Measurements from ENCODE around the gene SPX.

Gene SPX

GRCh38 chr12:21576431-21576830 lies 50.3 kb downstream of the SPX start:
- H3K36me3 ChIP-seq (ENCODE audit: insufficient read depth, low read length) = no peaks in the 10 kb centered on the region
- H3K9ac ChIP-seq (ENCODE audit: insufficient read length) = no peak overlapping the region
- no peaks in the 10 kb centered on the region for H3K9me3 ChIP-seq (ENCODE audit: low read depth, low read length)
- H3K27ac ChIP-seq = no peak overlapping the region
- H3K4me3 ChIP-seq = no peak overlapping the region
- TF ChIP-seq POLR2AphosphoS5 (IDR thresholded peaks at IDR 0.05; ENCODE audit: borderline replicate concordance, low read depth, low read length) = no peak
- no peak for TF ChIP-seq FOXP2 (optimal IDR thresholded peaks at IDR 0.05; ENCODE audit: control extremely low read depth, extremely low read length, insufficient read depth)
- no peak for TF ChIP-seq EZH2 (IDR thresholded peaks at IDR 0.05)
- DNase-seq (ENCODE audit: low read depth, low spot score) = no peak

- Histone ChIP-seq H3K36me3 (ENCODE audit: insufficient read depth, low read length) (no peaks in the 10 kb centered on the region), H3K27ac (no peak overlapping the region), H3K4me3 (no peak overlapping the region), H3K9ac (ENCODE audit: insufficient read length) (no peak overlapping the region), H3K9me3 (ENCODE audit: low read depth, low read length) (no peaks in the 10 kb centered on the region)
- no peak for DNase-seq (ENCODE audit: low read depth, low spot score)
- TF ChIP-seq POLR2AphosphoS5 (IDR thresholded peaks at IDR 0.05; ENCODE audit: borderline replicate concordance, low read depth, low read length) (no peak), EZH2 (IDR thresholded peaks at IDR 0.05) (no peak), FOXP2 (optimal IDR thresholded peaks at IDR 0.05; ENCODE audit: control extremely low read depth, extremely low read length, insufficient read depth) (no peak)
Observed at GRCh38 chr12:21577516-21577915, 51.4 kb downstream of the SPX start.

GRCh38 chr12:21580748-21581516 lies 54.8 kb downstream of the SPX start:
- Histone ChIP-seq H3K9ac (ENCODE audit: insufficient read length) (no peak overlapping the region), H3K36me3 (ENCODE audit: insufficient read depth, low read length) (no peaks in the 10 kb centered on the region), H3K27ac (no peak overlapping the region), H3K9me3 (ENCODE audit: low read depth, low read length) (no peaks in the 10 kb centered on the region), H3K4me3 (no peak overlapping the region)
- no peak for DNase-seq (ENCODE audit: low read depth, low spot score)
- no peak for TF ChIP-seq POLR2AphosphoS5 (IDR thresholded peaks at IDR 0.05; ENCODE audit: borderline replicate concordance, low read depth, low read length)
